ENCODE measurements around the gene FLOT2.

The FLOT2 gene

DNA sequence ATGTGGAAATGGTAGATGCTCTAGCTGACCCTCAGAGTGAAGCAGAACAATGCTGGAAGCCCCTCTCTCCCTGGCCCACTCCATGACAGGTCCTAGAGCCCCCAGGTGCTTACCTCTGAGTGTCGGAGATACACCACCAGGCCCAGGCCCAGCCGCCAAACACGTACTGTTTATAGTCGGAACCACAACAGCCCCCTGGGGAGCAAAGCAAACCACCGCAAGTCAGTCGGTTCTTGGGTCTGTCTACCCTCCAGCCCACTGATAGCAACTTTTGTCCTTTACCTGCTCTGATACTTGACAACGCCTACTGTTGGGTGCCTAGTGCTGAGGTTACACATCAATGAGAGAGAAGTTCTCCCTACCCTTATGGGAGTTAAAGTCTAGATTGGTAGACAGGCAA lies 8.7 kb downstream of the FLOT2 start:
- no peak for DNase-seq (ENCODE audit: extremely low read depth, insufficient read length)
- TF ChIP-seq, protein P1, sequence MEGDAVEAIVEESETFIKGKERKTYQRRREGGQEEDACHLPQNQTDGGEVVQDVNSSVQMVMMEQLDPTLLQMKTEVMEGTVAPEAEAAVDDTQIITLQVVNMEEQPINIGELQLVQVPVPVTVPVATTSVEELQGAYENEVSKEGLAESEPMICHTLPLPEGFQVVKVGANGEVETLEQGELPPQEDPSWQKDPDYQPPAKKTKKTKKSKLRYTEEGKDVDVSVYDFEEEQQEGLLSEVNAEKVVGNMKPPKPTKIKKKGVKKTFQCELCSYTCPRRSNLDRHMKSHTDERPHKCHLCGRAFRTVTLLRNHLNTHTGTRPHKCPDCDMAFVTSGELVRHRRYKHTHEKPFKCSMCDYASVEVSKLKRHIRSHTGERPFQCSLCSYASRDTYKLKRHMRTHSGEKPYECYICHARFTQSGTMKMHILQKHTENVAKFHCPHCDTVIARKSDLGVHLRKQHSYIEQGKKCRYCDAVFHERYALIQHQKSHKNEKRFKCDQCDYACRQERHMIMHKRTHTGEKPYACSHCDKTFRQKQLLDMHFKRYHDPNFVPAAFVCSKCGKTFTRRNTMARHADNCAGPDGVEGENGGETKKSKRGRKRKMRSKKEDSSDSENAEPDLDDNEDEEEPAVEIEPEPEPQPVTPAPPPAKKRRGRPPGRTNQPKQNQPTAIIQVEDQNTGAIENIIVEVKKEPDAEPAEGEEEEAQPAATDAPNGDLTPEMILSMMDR (IDR thresholded peaks at IDR 0.05; ENCODE audit: insufficient read depth, low read length, poor library complexity, severe bottlenecking): no peak
- Histone ChIP-seq H3K4me3 (replicated peaks; ENCODE audit: low read depth, low read length) (0 out of 2 replicates have a peak overlapping the region, but pooled peaks have one; percentile 7), H3K36me3 (ENCODE audit: control insufficient read depth, insufficient read depth, low read length) (peaks cover 3% of the 10 kb centered on the region), H3K27me3 (replicated peaks; ENCODE audit: control insufficient read depth, insufficient read depth, low read length) (no peaks in the 10 kb centered on the region)

DNA sequence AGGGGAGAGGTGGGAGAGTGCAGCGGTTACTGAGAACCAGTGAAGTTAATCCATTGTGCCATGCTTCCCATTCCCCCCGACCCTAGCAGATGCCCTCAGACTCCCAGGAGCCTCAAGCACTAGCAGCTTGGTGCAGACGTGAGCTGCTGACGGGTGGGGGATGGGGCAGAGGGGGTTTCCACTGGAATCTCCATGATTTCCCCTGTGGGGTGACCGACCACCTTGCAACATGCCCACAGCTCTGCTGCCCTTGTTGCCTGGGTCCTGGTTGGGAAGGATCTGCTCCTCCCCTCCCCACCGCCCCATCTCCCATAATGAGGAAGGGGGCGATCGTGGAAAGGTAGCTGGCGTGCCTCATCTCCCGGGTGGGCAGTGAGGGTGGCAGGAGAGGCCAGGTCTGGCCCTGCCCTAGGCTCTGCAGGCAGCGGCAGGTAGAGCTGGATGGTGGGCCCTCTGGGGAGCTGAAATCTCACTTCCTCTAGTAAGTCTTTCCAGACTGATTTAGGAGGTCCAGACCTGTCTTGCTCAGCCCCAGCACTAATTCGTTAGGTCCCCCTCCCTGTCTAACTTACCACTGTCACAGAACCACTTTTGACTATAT lies 9.6 kb downstream of the FLOT2 start:
- peaks cover 6% of the 10 kb centered on the region for H3K36me3 ChIP-seq (ENCODE audit: control insufficient read depth, insufficient read depth, low read length)

DNA sequence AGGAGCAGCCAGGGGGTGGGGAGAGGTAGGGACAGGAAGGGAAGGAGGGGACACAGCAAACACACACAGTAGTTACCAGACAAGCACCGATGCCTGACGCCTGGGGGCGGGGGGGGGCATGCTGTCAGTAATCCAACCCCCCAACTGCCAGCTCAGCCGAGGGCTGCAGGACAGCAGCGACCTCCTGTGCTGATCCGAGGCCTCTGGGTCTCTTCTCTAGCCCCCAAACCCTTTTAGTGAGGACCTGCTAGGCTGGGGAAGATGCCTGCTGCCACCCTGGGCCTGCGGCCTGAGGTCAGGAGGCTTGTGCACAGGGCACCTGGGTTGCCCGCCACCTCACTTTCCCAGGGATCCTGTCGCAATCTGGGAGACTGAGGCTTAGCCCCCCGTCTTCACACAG lies 11.6 kb downstream of the FLOT2 start:
- Histone ChIP-seq H3K36me3 (ENCODE audit: control insufficient read depth, insufficient read depth, low read length) (peaks cover 19% of the 10 kb centered on the region), H3K27me3 (replicated peaks; ENCODE audit: control insufficient read depth, insufficient read depth, low read length) (no peaks in the 10 kb centered on the region)
- TF ChIP-seq, protein P1 (IDR thresholded peaks at IDR 0.05; ENCODE audit: insufficient read depth, low read length, poor library complexity, severe bottlenecking): no peak

More for the DNA sequence above, 9.6 kb downstream of the FLOT2 start:
- Histone ChIP-seq H3K27me3 (replicated peaks; ENCODE audit: control insufficient read depth, insufficient read depth, low read length) (no peaks in the 10 kb centered on the region), H3K4me3 (replicated peaks; ENCODE audit: low read depth, low read length) (0 out of 2 replicates have a peak overlapping the region, but pooled peaks have one; percentile 3)
- TF ChIP-seq, protein P1 (IDR thresholded peaks at IDR 0.05; ENCODE audit: insufficient read depth, low read length, poor library complexity, severe bottlenecking): no peak
- peak; percentile 65 for DNase-seq (ENCODE audit: extremely low read depth, insufficient read length)

DNA sequence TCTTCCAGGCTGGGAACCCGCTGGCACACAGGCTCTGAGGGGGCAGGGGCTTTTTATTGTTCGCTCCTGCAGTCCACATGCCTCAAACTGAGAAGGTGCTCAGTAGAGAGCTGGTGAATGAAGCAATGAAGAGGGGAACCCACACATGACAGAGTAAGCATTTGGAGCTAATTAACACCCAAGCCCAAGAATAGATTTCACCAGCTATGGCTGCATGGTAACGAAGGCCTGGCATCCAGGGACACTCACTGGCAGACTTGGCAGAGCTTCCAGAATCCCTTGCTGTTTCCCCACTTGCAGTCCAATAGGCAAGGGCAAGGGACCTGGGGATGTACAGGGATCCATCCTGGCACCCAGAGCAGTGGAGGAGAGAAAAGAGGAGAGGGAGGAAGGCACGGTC lies 12.2 kb downstream of the FLOT2 start:
- DNase-seq (ENCODE audit: extremely low read depth, insufficient read length): no peak
- no peaks in the 10 kb centered on the region for H3K27me3 ChIP-seq (replicated peaks; ENCODE audit: control insufficient read depth, insufficient read depth, low read length)
- H3K4me3 ChIP-seq (replicated peaks; ENCODE audit: low read depth, low read length): no peak overlapping the region
- peaks cover 23% of the 10 kb centered on the region for H3K36me3 ChIP-seq (ENCODE audit: control insufficient read depth, insufficient read depth, low read length)
- TF ChIP-seq, protein P1 (IDR thresholded peaks at IDR 0.05; ENCODE audit: insufficient read depth, low read length, poor library complexity, severe bottlenecking): no peak

More for the DNA sequence above, 11.6 kb downstream of the FLOT2 start:
- no peak for DNase-seq (ENCODE audit: extremely low read depth, insufficient read length)
- no peak overlapping the region for H3K4me3 ChIP-seq (replicated peaks; ENCODE audit: low read depth, low read length)

DNA sequence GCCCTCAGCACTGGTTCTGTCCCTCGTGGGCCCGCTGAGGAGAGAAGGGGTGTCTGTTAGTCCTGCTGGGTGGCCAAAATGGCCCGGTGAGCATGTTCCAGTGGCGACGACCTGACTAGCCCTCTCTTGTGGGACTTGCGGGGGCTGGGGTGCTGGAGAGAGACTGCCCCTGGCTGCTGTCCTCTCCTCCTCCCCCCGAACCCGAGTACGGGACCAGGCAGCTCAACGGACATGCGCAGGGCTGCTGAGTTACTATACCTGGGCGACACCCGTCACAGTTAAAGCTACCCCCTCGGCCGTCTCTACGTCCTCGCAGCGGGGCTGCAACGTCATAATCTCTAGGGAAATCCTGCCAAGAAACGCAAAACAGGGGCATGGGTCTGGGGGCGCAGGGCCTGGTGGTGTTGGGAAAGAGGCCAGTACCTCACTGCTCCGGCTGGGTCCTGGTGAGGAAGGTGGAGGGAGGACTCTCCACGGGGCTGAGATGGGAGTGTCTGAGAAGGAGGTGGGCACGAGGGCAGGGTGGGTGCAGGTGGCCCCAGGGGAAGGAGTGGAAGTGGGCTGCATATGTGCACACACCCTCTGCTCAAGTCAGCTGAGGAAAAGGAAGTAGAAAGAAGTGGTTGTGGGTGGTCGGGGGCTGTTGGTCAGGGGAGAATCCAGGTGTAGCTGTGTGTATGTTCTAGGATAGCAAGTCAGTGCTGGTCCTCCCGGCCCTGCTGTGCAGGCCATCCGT lies 13.4 kb downstream of the FLOT2 start:
- no peak for DNase-seq (ENCODE audit: extremely low read depth, insufficient read length)
- Histone ChIP-seq H3K4me3 (replicated peaks; ENCODE audit: low read depth, low read length) (no peak overlapping the region), H3K27me3 (replicated peaks; ENCODE audit: control insufficient read depth, insufficient read depth, low read length) (no peaks in the 10 kb centered on the region), H3K36me3 (ENCODE audit: control insufficient read depth, insufficient read depth, low read length) (peaks cover 32% of the 10 kb centered on the region)
- TF ChIP-seq, protein P1 (IDR thresholded peaks at IDR 0.05; ENCODE audit: insufficient read depth, low read length, poor library complexity, severe bottlenecking): no peak
